Astrocyte (in vitro differentiated cells and primary cell): ENCODE data around the gene CSGALNACT2.

Source experiments
- CTCF ChIP-seq: IDR thresholded peaks from 2 replicates; pipeline ENCODE4 v1.5.1; 2011; ENCODE audit warnings: low read depth, mild to moderate bottlenecking, inconsistent platforms, low read length, moderate library complexity; ENCODE audit not compliant: insufficient read depth
- EZH2 ChIP-seq: IDR thresholded peaks from 2 replicates; pipeline ENCODE4 v1.6.1; 2012; ENCODE audit warnings: mild to moderate bottlenecking, low read length, inconsistent platforms; ENCODE audit not compliant: insufficient read depth

- TF ChIP-seq EZH2 = no peak
- TF ChIP-seq CTCF = no peak
Observed at GRCh38 chr10:43118631-43119415, 19.4 kb upstream of the CSGALNACT2 start.
